Measurements from ENCODE around the gene ATP6V0A1. TPM values are rescaled to one million over a fixed set of nuclear protein-coding genes. Genes with fewer than 3 reads are reported as not detected.
"Not testable (repeated sequence)": the region's sequence is repeated elsewhere in the genome, so short reads cannot be mapped to it uniquely, and the experiment has no call there.

The ATP6V0A1 gene
- total and polyA plus RNA-seq, 7 donors = 41.1 to 116 (median 62.7) TPM

GRCh38 chr17:42553161-42553818, 94.6 kb downstream of the ATP6V0A1 start:
- intact Hi-C loops (cut with DNase I) = no loop called here

DNA sequence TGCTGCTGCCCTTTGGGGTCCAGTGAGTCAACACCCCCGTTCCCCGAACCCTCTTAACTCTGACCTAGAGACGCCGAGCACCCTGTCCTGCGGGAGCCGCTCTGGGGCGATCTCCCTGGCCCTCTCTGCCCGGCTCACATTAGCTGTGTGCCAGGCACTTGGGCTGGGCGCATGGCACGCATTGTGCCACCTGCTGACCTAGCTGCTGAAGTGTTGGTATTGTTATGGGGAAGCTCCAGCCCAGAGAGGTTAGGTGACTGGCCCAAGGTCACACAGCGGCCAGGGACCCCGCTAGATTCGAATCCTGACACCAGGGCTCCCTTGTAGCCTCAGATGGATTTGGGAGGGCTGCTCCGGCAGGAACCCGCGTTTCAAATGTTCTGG, 95.2 kb downstream of the ATP6V0A1 start:
- TF ChIP-seq CTCF (IDR thresholded peaks at IDR 0.05) = no peak
- Histone ChIP-seq H3K27ac (peak overlapping the region; percentile 88), H3K4me1 (peaks cover 10% of the 10 kb centered on the region), H3K36me3 (ENCODE audit: insufficient read depth in 1 of 2, low read depth in 1 of 2) (peaks cover 0 to 3% of the 10 kb centered on the region in 2 donors), H3K4me3 (peak overlapping the region; percentile 92), H3K9me3 (no peaks in the 10 kb centered on the region), H3K27me3 (ENCODE audit: insufficient read depth in 3 of 3, low read length in 2 of 3) (no peaks in the 10 kb centered on the region)
- intact Hi-C loops (cut with DNase I) = no loop called here
- ATAC-seq = peak; percentile 51 to 75 (median 63)
- peak in 1 of 2 donors; percentile 58 for DNase-seq
- WGBS, 3 donors = 32 to 50% (median 34%) methylated on average over 16 of the region's 16 CpGs

More at GRCh38 chr17:42553161-42553818, 94.6 kb downstream of the ATP6V0A1 start:
- H3K27me3 ChIP-seq (ENCODE audit: insufficient read depth in 3 of 3, low read length in 2 of 3) = no peaks in the 10 kb centered on the region
- DNase-seq = peak in 1 of 2 donors; percentile 58
- H3K4me1 ChIP-seq = peaks cover 10% of the 10 kb centered on the region
- peak in 3 of 4 donors; percentile 9 to 16 (median 15) for ATAC-seq
- H3K27ac ChIP-seq = peak overlapping the region; percentile 88
- H3K4me3 ChIP-seq = peak overlapping the region; percentile 92
- WGBS, 3 donors = 64 to 74% (median 65%) methylated on average over 44 to 45 of the region's 45 CpGs
- no peaks in the 10 kb centered on the region for H3K9me3 ChIP-seq
- H3K36me3 ChIP-seq (ENCODE audit: insufficient read depth in 1 of 2, low read depth in 1 of 2) = no peaks in the 10 kb centered on the region
- no peak for TF ChIP-seq CTCF (IDR thresholded peaks at IDR 0.05)

DNA sequence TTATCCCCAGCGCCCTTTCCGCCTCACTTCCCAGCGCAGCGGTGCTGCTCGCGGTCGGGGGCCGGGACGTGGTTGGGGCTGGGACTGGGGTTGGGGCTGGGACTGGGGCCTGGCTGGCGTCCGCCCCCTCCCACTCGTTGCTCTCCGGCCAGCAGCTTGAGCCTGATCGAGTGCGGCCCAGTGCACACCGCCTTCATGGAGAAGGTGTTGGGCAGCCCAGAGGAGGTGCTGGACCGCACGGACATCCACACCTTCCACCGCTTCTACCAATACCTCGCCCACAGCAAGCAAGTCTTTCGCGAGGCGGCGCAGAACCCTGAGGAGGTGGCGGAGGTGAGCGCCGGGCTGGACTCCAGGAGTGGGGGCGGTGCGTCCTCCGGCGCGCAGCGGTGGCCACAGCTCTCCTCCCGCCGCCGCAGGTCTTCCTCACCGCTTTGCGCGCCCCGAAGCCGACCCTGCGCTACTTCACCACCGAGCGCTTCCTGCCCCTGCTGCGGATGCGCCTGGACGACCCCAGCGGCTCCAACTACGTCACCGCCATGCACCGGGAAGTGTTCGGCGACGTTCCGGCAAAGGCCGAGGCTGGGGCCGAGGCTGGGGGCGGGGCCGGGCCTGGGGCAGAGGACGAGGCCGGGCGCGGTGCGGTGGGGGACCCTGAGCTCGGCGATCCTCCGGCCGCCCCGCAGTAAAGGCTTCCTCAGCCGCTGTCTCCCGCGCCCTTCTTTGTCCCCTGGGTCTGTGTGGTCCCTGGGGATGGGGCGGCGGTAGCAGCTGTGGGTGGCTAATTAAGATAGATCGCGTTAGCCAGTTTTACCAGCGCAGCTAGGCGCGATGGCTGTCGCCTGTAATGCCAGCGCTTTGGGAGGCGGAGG, 95.8 kb downstream of the ATP6V0A1 start:
- Histone ChIP-seq H3K4me3 (peak overlapping the region; percentile 92), H3K27me3 (ENCODE audit: insufficient read depth in 3 of 3, low read length in 2 of 3) (no peaks in the 10 kb centered on the region), H3K36me3 (ENCODE audit: insufficient read depth in 1 of 2, low read depth in 1 of 2) (peaks cover 0 to 3% of the 10 kb centered on the region in 2 donors), H3K4me1 (peaks cover 10% of the 10 kb centered on the region), H3K9me3 (no peaks in the 10 kb centered on the region), H3K27ac (peak overlapping the region; percentile 88)
- WGBS, 3 donors = 0 to 2% (median 1%) methylated on average over 70 to 82 of the region's 82 CpGs
- ATAC-seq = peak; percentile 88 to 94 (median 92)
- DNase-seq = peak; percentile 90 to 93
- intact Hi-C loops (cut with DNase I) = no loop called here
- no peak for TF ChIP-seq CTCF (IDR thresholded peaks at IDR 0.05)

- no peaks in the 10 kb centered on the region for H3K27me3 ChIP-seq (ENCODE audit: insufficient read depth in 3 of 3, low read length in 2 of 3)
- H3K36me3 ChIP-seq (ENCODE audit: insufficient read depth in 1 of 2, low read depth in 1 of 2) = peaks cover 0 to 3% of the 10 kb centered on the region in 2 donors
- ATAC-seq (peak in 1 of 4 donors; percentile 4), DNase-seq (no peak)
- peak overlapping the region; percentile 88 for H3K27ac ChIP-seq
- peaks cover 10% of the 10 kb centered on the region for H3K4me1 ChIP-seq
- H3K9me3 ChIP-seq = no peaks in the 10 kb centered on the region
- no peak for TF ChIP-seq CTCF (IDR thresholded peaks at IDR 0.05)
- 25 to 29% (median 28%) methylated on average over 4 of the region's 4 CpGs for WGBS, 3 donors
- intact Hi-C loops (cut with DNase I) = no loop called here
- H3K4me3 ChIP-seq = peak overlapping the region; percentile 92
These were observed 96.5 kb downstream of the ATP6V0A1 start for GRCh38 chr17:42555122-42555622.

- H3K36me3 ChIP-seq (ENCODE audit: insufficient read depth in 1 of 2, low read depth in 1 of 2); H3K27ac ChIP-seq; ATAC-seq; intact Hi-C loops (cut with DNase I); H3K9me3 ChIP-seq; H3K27me3 ChIP-seq (ENCODE audit: insufficient read depth in 3 of 3, low read length in 2 of 3); H3K4me3 ChIP-seq: not testable (repeated sequence)
- 62 to 69% (median 62%) methylated on average over 5 of the region's 5 CpGs for WGBS, 3 donors
- peaks cover 10% of the 10 kb centered on the region for H3K4me1 ChIP-seq
- peak in 1 of 2 donors; percentile 44 for DNase-seq
These were observed 97.4 kb downstream of the ATP6V0A1 start for GRCh38 chr17:42555961-42556617.

All from psoas muscle (tissue), 8 donors.